Activated T-helper 1 cell treated with anti-CD3 and anti-CD28 coated beads, Interleukin-12 subunit alpha, Interleukin-12 subunit beta, Interleukin-2, Interleukin-4 antibody, amounts not matched to agents 30 ng/mL and 10 ng/mL and 1 ng/mL, durations not matched to agents 14 hours and 24 hours and 36 hours (primary cell): ENCODE data around the gene AOX1. TPM values are rescaled to one million over a fixed set of nuclear protein-coding genes. Genes with fewer than 3 reads are reported as not detected.

Source experiments
- DNase-seq: peaks from one replicate; pipeline ENCODE4 v3.0.0; 2021; ENCODE audit warnings: low spot score
- H3K27ac Mint-ChIP-seq: one replicate; pipeline ENCODE4 v1.8.0; 2021; ENCODE audit warnings: mild to moderate bottlenecking, mixed read lengths
- H3K27me3 Mint-ChIP-seq: one replicate; pipeline ENCODE4 v1.8.0; 2022; ENCODE audit warnings: mild to moderate bottlenecking, moderate library complexity, mixed read lengths; ENCODE audit not compliant: insufficient read depth
- H3K36me3 Mint-ChIP-seq: one replicate; pipeline ENCODE4 v1.8.0; 2021; ENCODE audit warnings: low read depth, mixed read lengths
- H3K4me1 Mint-ChIP-seq: one replicate; pipeline ENCODE4 v1.8.0; 2021; ENCODE audit warnings: low read depth, mixed read lengths
- H3K4me3 Mint-ChIP-seq: one replicate; pipeline ENCODE4 v1.8.0; 2021; ENCODE audit warnings: mild to moderate bottlenecking, moderate library complexity, mixed read lengths
- H3K9me3 Mint-ChIP-seq: one replicate; pipeline ENCODE4 v1.8.0; 2021; ENCODE audit warnings: mixed read lengths
- intact Hi-C: fragments of 100-400 bp; cut with micrococcal nuclease; formaldehyde crosslinking; loops from one replicate; pipeline ENCODE4 v1.15.1; 2024
- total RNA-seq: library from RNA; stranded (reverse); gene quantifications from 2 replicates; pipeline ENCODE4 v1.2.3, GENCODE V29; 2022

AOX1 gene
- total RNA-seq, 1 donor from 2014 or later, result 0.05 TPM

GRCh38 chr2:200649724-200650123 is 63.9 kb downstream of the AOX1 start:
- no peak overlapping the region for H3K4me3 Mint-ChIP-seq
- no peak for DNase-seq
- no peaks in the 10 kb centered on the region for H3K9me3 Mint-ChIP-seq
- H3K4me1 Mint-ChIP-seq, result no peaks in the 10 kb centered on the region
- H3K27ac Mint-ChIP-seq, result no peak overlapping the region
- peaks cover 11% of the 10 kb centered on the region for H3K27me3 Mint-ChIP-seq
- no peaks in the 10 kb centered on the region for H3K36me3 Mint-ChIP-seq
- intact Hi-C loops, result no loop called here

- Mint-ChIP-seq H3K27me3 (peaks cover 10% of the 10 kb centered on the region), H3K4me3 (no peak overlapping the region), H3K27ac (no peak overlapping the region), H3K4me1 (no peaks in the 10 kb centered on the region), H3K36me3 (no peaks in the 10 kb centered on the region), H3K9me3 (no peaks in the 10 kb centered on the region)
- no peak for DNase-seq
- intact Hi-C loops, result no loop called here
Measured at GRCh38 chr2:200650195-200650594, 64.4 kb downstream of the AOX1 start.

- H3K4me1 Mint-ChIP-seq, result no peaks in the 10 kb centered on the region
- no peaks in the 10 kb centered on the region for H3K36me3 Mint-ChIP-seq
- DNase-seq, result no peak
- H3K27me3 Mint-ChIP-seq, result no peaks in the 10 kb centered on the region
- H3K4me3 Mint-ChIP-seq, result no peak overlapping the region
- intact Hi-C loops, result no loop called here
- no peak overlapping the region for H3K27ac Mint-ChIP-seq
- no peaks in the 10 kb centered on the region for H3K9me3 Mint-ChIP-seq
Measured at GRCh38 chr2:200652158-200652557, 66.3 kb downstream of the AOX1 start.

- Mint-ChIP-seq H3K4me1 (no peaks in the 10 kb centered on the region), H3K36me3 (no peaks in the 10 kb centered on the region), H3K27ac (no peak overlapping the region), H3K9me3 (no peaks in the 10 kb centered on the region), H3K27me3 (no peaks in the 10 kb centered on the region), H3K4me3 (no peak overlapping the region)
- no peak for DNase-seq
- intact Hi-C loops, result no loop called here
Measured at GRCh38 chr2:200653021-200653420, 67.2 kb downstream of the AOX1 start.

- H3K36me3 Mint-ChIP-seq, result no peaks in the 10 kb centered on the region
- DNase-seq, result no peak
- H3K4me3 Mint-ChIP-seq, result no peak overlapping the region
- no peaks in the 10 kb centered on the region for H3K4me1 Mint-ChIP-seq
- intact Hi-C loops, result no loop called here
- H3K27me3 Mint-ChIP-seq, result peaks cover 4% of the 10 kb centered on the region
- no peak overlapping the region for H3K27ac Mint-ChIP-seq
- no peaks in the 10 kb centered on the region for H3K9me3 Mint-ChIP-seq
Measured at GRCh38 chr2:200654823-200655222, 69.0 kb downstream of the AOX1 start.

- Mint-ChIP-seq H3K27ac (no peak overlapping the region), H3K9me3 (no peaks in the 10 kb centered on the region), H3K4me1 (no peaks in the 10 kb centered on the region), H3K36me3 (no peaks in the 10 kb centered on the region), H3K4me3 (no peak overlapping the region), H3K27me3 (peaks cover 4% of the 10 kb centered on the region)
- intact Hi-C loops, result no loop called here
- DNase-seq, result no peak
Measured at GRCh38 chr2:200655918-200656580, 70.2 kb downstream of the AOX1 start.

- no peaks in the 10 kb centered on the region for H3K4me1 Mint-ChIP-seq
- DNase-seq, result no peak
- H3K9me3 Mint-ChIP-seq, result no peaks in the 10 kb centered on the region
- intact Hi-C loops, result no loop called here
- H3K36me3 Mint-ChIP-seq, result no peaks in the 10 kb centered on the region
- peaks cover 5% of the 10 kb centered on the region for H3K27me3 Mint-ChIP-seq
- no peak overlapping the region for H3K4me3 Mint-ChIP-seq
- H3K27ac Mint-ChIP-seq, result no peak overlapping the region
Measured at GRCh38 chr2:200658278-200658864, 72.6 kb downstream of the AOX1 start.

GRCh38 chr2:200659410-200659809 is 73.6 kb downstream of the AOX1 start:
- no peak for DNase-seq
- Mint-ChIP-seq H3K27me3 (peaks cover 5% of the 10 kb centered on the region), H3K4me3 (no peak overlapping the region), H3K27ac (no peak overlapping the region), H3K36me3 (no peaks in the 10 kb centered on the region), H3K4me1 (no peaks in the 10 kb centered on the region), H3K9me3 (no peaks in the 10 kb centered on the region)
- intact Hi-C loops, result no loop called here

GRCh38 chr2:200661477-200661876 is 75.7 kb downstream of the AOX1 start:
- DNase-seq, result no peak
- Mint-ChIP-seq H3K4me3 (no peak overlapping the region), H3K9me3 (no peaks in the 10 kb centered on the region), H3K27ac (no peak overlapping the region), H3K36me3 (no peaks in the 10 kb centered on the region), H3K27me3 (peaks cover 5% of the 10 kb centered on the region), H3K4me1 (no peaks in the 10 kb centered on the region)
- intact Hi-C loops, result no loop called here

- Mint-ChIP-seq H3K27ac (no peak overlapping the region), H3K36me3 (no peaks in the 10 kb centered on the region), H3K9me3 (no peaks in the 10 kb centered on the region), H3K4me1 (peaks cover 4% of the 10 kb centered on the region), H3K4me3 (no peak overlapping the region), H3K27me3 (peaks cover 5% of the 10 kb centered on the region)
- DNase-seq, result no peak
- intact Hi-C loops, result no loop called here
Measured at GRCh38 chr2:200662727-200663126, 76.9 kb downstream of the AOX1 start.

GRCh38 chr2:200664770-200665494 is 79.1 kb downstream of the AOX1 start:
- peaks cover 4% of the 10 kb centered on the region for H3K4me1 Mint-ChIP-seq
- H3K36me3 Mint-ChIP-seq, result no peaks in the 10 kb centered on the region
- H3K27ac Mint-ChIP-seq, result no peak overlapping the region
- DNase-seq, result no peak
- no peak overlapping the region for H3K4me3 Mint-ChIP-seq
- H3K9me3 Mint-ChIP-seq, result no peaks in the 10 kb centered on the region
- peaks cover 1% of the 10 kb centered on the region for H3K27me3 Mint-ChIP-seq
- intact Hi-C loops, result no loop called here

GRCh38 chr2:200665626-200666453 is 80.0 kb downstream of the AOX1 start:
- intact Hi-C loops, result no loop called here
- H3K4me1 Mint-ChIP-seq, result peaks cover 4% of the 10 kb centered on the region
- H3K27me3 Mint-ChIP-seq, result peaks cover 1% of the 10 kb centered on the region
- H3K4me3 Mint-ChIP-seq, result no peak overlapping the region
- H3K27ac Mint-ChIP-seq, result no peak overlapping the region
- DNase-seq, result no peak
- H3K36me3 Mint-ChIP-seq, result no peaks in the 10 kb centered on the region
- H3K9me3 Mint-ChIP-seq, result no peaks in the 10 kb centered on the region

- Mint-ChIP-seq H3K4me3 (no peak overlapping the region), H3K36me3 (no peaks in the 10 kb centered on the region), H3K4me1 (peaks cover 4% of the 10 kb centered on the region), H3K27ac (no peak overlapping the region), H3K9me3 (no peaks in the 10 kb centered on the region), H3K27me3 (no peaks in the 10 kb centered on the region)
- intact Hi-C loops, result no loop called here
- DNase-seq, result no peak
Measured at GRCh38 chr2:200667413-200667812, 81.6 kb downstream of the AOX1 start.
